ENCODE results near the gene HEPACAM.

HEPACAM gene

GRCh38 chr11:124953753-124954589 is 18.1 kb upstream of the HEPACAM start, which contains the start of gene CCDC15:
Gene CCDC15, plus strand, starts transcription at chr11:124954202. Its CDS starts 531 bp downstream, at chr11:124954733.
- peaks cover 17% of the 10 kb centered on the region for H3K36me3 Mint-ChIP-seq (ENCODE audit: low read depth)
- peaks cover 16% of the 10 kb centered on the region for H3K4me1 Mint-ChIP-seq (ENCODE audit: low read depth)
- peak; percentile 95 for DNase-seq (ENCODE audit: low spot score)
- H3K27me3 Mint-ChIP-seq (ENCODE audit: low read depth) = no peaks in the 10 kb centered on the region
- H3K27ac Mint-ChIP-seq = no peak within 1 kb of the TSS
- H3K9me3 Mint-ChIP-seq = peaks cover 4% of the 10 kb centered on the region
- no peak within 1 kb of the TSS for H3K4me3 Mint-ChIP-seq

GRCh38 chr11:124951341-124951740 is 15.5 kb upstream of the HEPACAM start:
- DNase-seq (ENCODE audit: low spot score) = no peak
- Mint-ChIP-seq H3K27me3 (ENCODE audit: low read depth) (peaks cover 1% of the 10 kb centered on the region), H3K9me3 (peaks cover 18% of the 10 kb centered on the region), H3K36me3 (ENCODE audit: low read depth) (peaks cover 26% of the 10 kb centered on the region), H3K4me3 (no peak overlapping the region), H3K27ac (no peak overlapping the region), H3K4me1 (ENCODE audit: low read depth) (peaks cover 12% of the 10 kb centered on the region)

- H3K4me3 Mint-ChIP-seq = no peak overlapping the region
- no peak overlapping the region for H3K27ac Mint-ChIP-seq
- peaks cover 23% of the 10 kb centered on the region for H3K36me3 Mint-ChIP-seq (ENCODE audit: low read depth)
- H3K4me1 Mint-ChIP-seq (ENCODE audit: low read depth) = peaks cover 10% of the 10 kb centered on the region
- peak; percentile 15 for DNase-seq (ENCODE audit: low spot score)
- peaks cover 3% of the 10 kb centered on the region for H3K27me3 Mint-ChIP-seq (ENCODE audit: low read depth)
- H3K9me3 Mint-ChIP-seq = peaks cover 18% of the 10 kb centered on the region
Measured at GRCh38 chr11:124950601-124951330, 14.9 kb upstream of the HEPACAM start.

- Mint-ChIP-seq H3K36me3 (ENCODE audit: low read depth) (peaks cover 21% of the 10 kb centered on the region), H3K4me3 (no peak overlapping the region), H3K27me3 (ENCODE audit: low read depth) (peaks cover 3% of the 10 kb centered on the region), H3K27ac (no peak overlapping the region), H3K9me3 (peaks cover 18% of the 10 kb centered on the region), H3K4me1 (ENCODE audit: low read depth) (peaks cover 7% of the 10 kb centered on the region)
- no peak for DNase-seq (ENCODE audit: low spot score)
Measured at GRCh38 chr11:124946735-124947141, 10.9 kb upstream of the HEPACAM start.

- Mint-ChIP-seq H3K4me3 (no peak overlapping the region), H3K27me3 (ENCODE audit: low read depth) (peaks cover 3% of the 10 kb centered on the region), H3K36me3 (ENCODE audit: low read depth) (peaks cover 21% of the 10 kb centered on the region), H3K27ac (no peak overlapping the region), H3K9me3 (peaks cover 18% of the 10 kb centered on the region), H3K4me1 (ENCODE audit: low read depth) (peaks cover 7% of the 10 kb centered on the region)
- no peak for DNase-seq (ENCODE audit: low spot score)
Measured at GRCh38 chr11:124945826-124946225, 10.0 kb upstream of the HEPACAM start.

GRCh38 chr11:124944565-124944964 is 8.7 kb upstream of the HEPACAM start:
- no peak overlapping the region for H3K27ac Mint-ChIP-seq
- H3K9me3 Mint-ChIP-seq = peaks cover 18% of the 10 kb centered on the region
- H3K4me1 Mint-ChIP-seq (ENCODE audit: low read depth) = peaks cover 4% of the 10 kb centered on the region
- no peak for DNase-seq (ENCODE audit: low spot score)
- peaks cover 8% of the 10 kb centered on the region for H3K27me3 Mint-ChIP-seq (ENCODE audit: low read depth)
- H3K36me3 Mint-ChIP-seq (ENCODE audit: low read depth) = peaks cover 18% of the 10 kb centered on the region
- no peak overlapping the region for H3K4me3 Mint-ChIP-seq

GRCh38 chr11:124943741-124944140 is 7.9 kb upstream of the HEPACAM start:
- Mint-ChIP-seq H3K36me3 (ENCODE audit: low read depth) (peaks cover 14% of the 10 kb centered on the region), H3K4me3 (no peak overlapping the region), H3K9me3 (peaks cover 13% of the 10 kb centered on the region), H3K4me1 (ENCODE audit: low read depth) (peaks cover 4% of the 10 kb centered on the region), H3K27me3 (ENCODE audit: low read depth) (peaks cover 8% of the 10 kb centered on the region), H3K27ac (no peak overlapping the region)
- no peak for DNase-seq (ENCODE audit: low spot score)

GRCh38 chr11:124943254-124943616 is 7.4 kb upstream of the HEPACAM start:
- DNase-seq (ENCODE audit: low spot score) = no peak
- Mint-ChIP-seq H3K36me3 (ENCODE audit: low read depth) (peaks cover 8% of the 10 kb centered on the region), H3K27me3 (ENCODE audit: low read depth) (peaks cover 8% of the 10 kb centered on the region), H3K9me3 (peaks cover 8% of the 10 kb centered on the region), H3K4me1 (ENCODE audit: low read depth) (peaks cover 4% of the 10 kb centered on the region), H3K4me3 (no peak overlapping the region), H3K27ac (no peak overlapping the region)

- peaks cover 8% of the 10 kb centered on the region for H3K27me3 Mint-ChIP-seq (ENCODE audit: low read depth)
- no peak overlapping the region for H3K27ac Mint-ChIP-seq
- H3K4me1 Mint-ChIP-seq (ENCODE audit: low read depth) = peaks cover 4% of the 10 kb centered on the region
- H3K9me3 Mint-ChIP-seq = peaks cover 2% of the 10 kb centered on the region
- H3K4me3 Mint-ChIP-seq = no peak overlapping the region
- peaks cover 3% of the 10 kb centered on the region for H3K36me3 Mint-ChIP-seq (ENCODE audit: low read depth)
- no peak for DNase-seq (ENCODE audit: low spot score)
Measured at GRCh38 chr11:124942466-124943253, 6.8 kb upstream of the HEPACAM start.

GRCh38 chr11:124941703-124942102 is 5.9 kb upstream of the HEPACAM start:
- Mint-ChIP-seq H3K36me3 (ENCODE audit: low read depth) (peaks cover 3% of the 10 kb centered on the region), H3K27ac (no peak overlapping the region), H3K4me1 (ENCODE audit: low read depth) (peaks cover 4% of the 10 kb centered on the region), H3K4me3 (no peak overlapping the region), H3K27me3 (ENCODE audit: low read depth) (peaks cover 13% of the 10 kb centered on the region), H3K9me3 (no peaks in the 10 kb centered on the region)
- no peak for DNase-seq (ENCODE audit: low spot score)

GRCh38 chr11:124938970-124939369 is 3.1 kb upstream of the HEPACAM start:
- Mint-ChIP-seq H3K4me3 (no peak overlapping the region), H3K36me3 (ENCODE audit: low read depth) (no peaks in the 10 kb centered on the region), H3K4me1 (ENCODE audit: low read depth) (peaks cover 4% of the 10 kb centered on the region), H3K9me3 (no peaks in the 10 kb centered on the region), H3K27me3 (ENCODE audit: low read depth) (peaks cover 19% of the 10 kb centered on the region), H3K27ac (no peak overlapping the region)
- no peak for DNase-seq (ENCODE audit: low spot score)

GRCh38 chr11:124938206-124938765 is 2.4 kb upstream of the HEPACAM start:
- H3K4me3 Mint-ChIP-seq = no peak overlapping the region
- H3K27me3 Mint-ChIP-seq (ENCODE audit: low read depth) = peaks cover 19% of the 10 kb centered on the region
- no peak for DNase-seq (ENCODE audit: low spot score)
- no peak overlapping the region for H3K27ac Mint-ChIP-seq
- no peaks in the 10 kb centered on the region for H3K36me3 Mint-ChIP-seq (ENCODE audit: low read depth)
- H3K9me3 Mint-ChIP-seq = no peaks in the 10 kb centered on the region
- H3K4me1 Mint-ChIP-seq (ENCODE audit: low read depth) = no peaks in the 10 kb centered on the region

GRCh38 chr11:124937336-124937935 is 1.6 kb upstream of the HEPACAM start:
- no peak for DNase-seq (ENCODE audit: low spot score)
- no peak overlapping the region for H3K27ac Mint-ChIP-seq
- peaks cover 19% of the 10 kb centered on the region for H3K27me3 Mint-ChIP-seq (ENCODE audit: low read depth)
- H3K9me3 Mint-ChIP-seq = no peaks in the 10 kb centered on the region
- H3K4me1 Mint-ChIP-seq (ENCODE audit: low read depth) = no peaks in the 10 kb centered on the region
- H3K36me3 Mint-ChIP-seq (ENCODE audit: low read depth) = no peaks in the 10 kb centered on the region
- H3K4me3 Mint-ChIP-seq = no peak overlapping the region
